DMS 273 treated with DMSO at 0.1 percent for 48 hours (cell line): ENCODE results near the gene EEF1E1.
A peak's percentile ranks its signal among the peaks of the same experiment; 100 is the strongest.
"Not testable (repeated sequence)": the region's sequence is repeated elsewhere in the genome, so short reads cannot be mapped to it uniquely, and the experiment has no call there.

ENCODE experiments used
- DNase-seq: peaks from one replicate; lab custom pipeline; 2025; lab: John Stamatoyannopoulos, UW

Gene EEF1E1

GRCh38 chr6:8063761-8064637 lies 38.3 kb downstream of the EEF1E1 start, which contains the start of gene BLOC1S5:
Gene BLOC1S5, minus strand, starts transcription at chr6:8064389. Its CDS starts 13 bp downstream, at chr6:8064376.
- peak; percentile 94 for DNase-seq

GRCh38 chr6:8061736-8062135 lies 40.6 kb downstream of the EEF1E1 start:
- DNase-seq = no peak

DNA sequence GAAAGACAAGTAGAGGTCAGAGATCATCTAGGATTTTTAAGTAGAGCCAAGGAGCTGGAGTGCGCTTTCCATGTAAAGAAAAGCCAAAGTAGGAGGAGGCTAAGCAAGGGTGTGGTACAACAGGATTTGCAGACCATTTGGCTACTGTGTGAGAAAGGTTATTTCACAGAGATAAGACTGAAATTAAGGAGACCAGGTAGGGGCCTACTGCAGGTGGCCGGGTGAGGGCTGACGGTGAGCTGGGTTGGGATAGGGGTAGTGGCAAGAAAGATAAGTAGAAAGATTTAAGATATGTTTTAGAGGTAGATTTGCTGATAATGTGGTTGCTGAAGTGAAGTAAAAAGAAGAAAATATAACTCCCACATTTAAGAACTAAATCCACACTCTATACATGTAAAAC lies 42.0 kb downstream of the EEF1E1 start:
- DNase-seq = no peak

- no peak for DNase-seq
Observed at GRCh38 chr6:8059129-8059528, 43.2 kb downstream of the EEF1E1 start.

DNA sequence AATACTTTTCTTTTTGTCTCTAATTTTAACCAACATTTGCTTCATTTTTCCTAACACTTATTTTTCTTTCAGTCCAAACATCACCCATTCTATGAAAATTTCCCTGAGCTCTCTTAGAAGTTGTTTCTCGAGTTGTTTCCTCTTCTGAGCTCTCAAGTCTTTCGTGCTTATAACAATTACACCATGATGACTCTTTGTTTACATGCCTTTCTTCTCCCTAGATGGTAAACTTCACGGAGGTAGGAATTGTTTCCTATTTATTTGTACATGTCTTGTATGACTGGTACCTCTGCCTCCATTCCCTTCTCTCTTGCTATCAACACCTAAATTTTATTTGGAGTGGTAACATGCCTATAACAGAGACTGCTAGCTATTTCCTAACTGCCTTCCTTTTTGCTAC lies 44.6 kb downstream of the EEF1E1 start:
- DNase-seq = no peak

DNA sequence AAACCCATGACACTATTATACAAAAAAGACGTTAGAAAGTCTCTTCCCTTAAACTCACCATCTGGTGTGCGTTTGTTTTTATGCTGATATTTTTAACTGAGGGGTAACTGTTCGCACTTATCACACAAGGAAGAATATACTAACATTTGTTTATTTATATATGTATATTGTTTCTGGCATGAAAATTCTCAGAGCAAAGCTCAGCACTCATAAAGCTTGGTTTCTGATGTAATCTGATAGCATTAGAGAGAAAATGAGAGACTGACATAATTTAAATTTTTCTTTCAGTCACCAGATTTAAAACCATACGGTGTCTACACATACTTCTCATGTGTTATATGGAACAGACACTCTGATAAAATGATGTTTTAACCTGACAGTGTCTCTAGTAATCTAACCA lies 45.1 kb downstream of the EEF1E1 start:
- DNase-seq = no peak

DNA sequence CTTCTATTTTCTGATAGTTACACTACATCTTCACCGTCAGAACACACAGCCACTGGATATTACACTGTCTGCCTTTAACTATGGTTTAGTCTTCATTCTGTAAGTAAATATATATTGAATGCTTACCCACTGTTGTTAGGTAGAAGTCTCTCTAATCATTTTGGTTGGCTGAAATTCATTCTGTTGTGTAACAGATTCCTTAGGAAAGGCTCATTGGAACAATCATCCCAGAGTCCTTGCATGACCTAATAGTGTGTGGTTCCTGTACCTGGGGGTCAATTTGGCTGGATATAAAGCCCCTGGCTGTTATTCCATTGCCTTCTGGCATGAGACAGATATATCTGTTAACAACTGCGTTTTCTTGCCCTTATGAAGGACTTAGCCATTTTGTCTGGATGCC lies 48.1 kb downstream of the EEF1E1 start:
- no peak for DNase-seq

DNA sequence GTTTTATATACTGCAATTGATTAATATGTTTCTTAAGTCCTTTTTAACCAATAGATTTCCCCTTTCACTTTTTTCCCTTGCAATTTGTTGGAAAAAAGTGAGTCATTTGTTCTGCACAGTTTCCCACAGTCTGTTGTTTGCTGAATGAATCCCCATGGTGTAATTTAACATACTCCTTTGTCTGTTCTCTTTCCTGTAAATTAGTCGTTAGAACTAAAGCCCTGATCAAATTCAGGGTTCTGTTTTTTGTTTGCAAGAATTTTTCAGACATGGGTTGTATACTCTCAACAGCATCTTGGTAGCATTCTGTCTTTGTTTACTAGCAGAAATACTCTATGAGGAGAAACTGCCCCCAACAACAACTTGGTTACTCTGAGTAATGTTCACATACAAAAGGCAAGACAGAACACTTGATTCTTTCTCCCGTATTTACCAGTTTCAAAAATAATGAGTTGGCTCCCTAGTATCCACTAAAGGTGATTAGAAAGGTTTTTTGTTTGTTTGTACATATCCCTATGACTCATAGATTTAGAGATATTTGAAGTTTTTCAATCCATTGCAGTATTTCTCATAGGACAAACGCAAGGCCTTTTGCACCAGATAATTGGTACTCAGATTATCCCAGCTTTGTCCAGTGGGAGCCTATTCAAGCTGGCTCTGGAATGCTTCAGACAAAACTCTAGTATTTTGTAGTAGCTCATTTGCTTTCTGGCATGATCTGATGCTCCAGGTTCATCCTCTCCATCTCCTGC lies 54.6 kb downstream of the EEF1E1 start:
- DNase-seq = no peak

DNA sequence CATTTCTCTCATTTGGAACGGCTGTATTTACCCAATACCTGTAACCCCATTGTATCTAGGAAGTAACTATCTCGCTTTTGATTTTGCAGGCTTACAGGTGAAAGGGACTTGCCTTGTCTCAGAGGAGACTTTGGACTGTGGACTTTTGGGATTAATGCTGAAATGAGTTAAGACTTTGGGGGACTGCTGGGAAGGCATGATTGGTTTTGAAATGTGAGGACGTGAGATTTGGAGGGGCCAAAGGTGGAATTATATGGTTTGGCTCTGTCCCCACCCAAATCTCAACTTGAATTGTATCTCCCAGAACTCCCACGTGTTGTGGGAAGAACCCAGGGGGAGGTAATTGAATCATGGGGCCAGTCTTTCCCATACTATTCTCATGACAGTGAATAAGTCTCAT lies 56.6 kb downstream of the EEF1E1 start:
- DNase-seq = not testable (repeated sequence)

DNA sequence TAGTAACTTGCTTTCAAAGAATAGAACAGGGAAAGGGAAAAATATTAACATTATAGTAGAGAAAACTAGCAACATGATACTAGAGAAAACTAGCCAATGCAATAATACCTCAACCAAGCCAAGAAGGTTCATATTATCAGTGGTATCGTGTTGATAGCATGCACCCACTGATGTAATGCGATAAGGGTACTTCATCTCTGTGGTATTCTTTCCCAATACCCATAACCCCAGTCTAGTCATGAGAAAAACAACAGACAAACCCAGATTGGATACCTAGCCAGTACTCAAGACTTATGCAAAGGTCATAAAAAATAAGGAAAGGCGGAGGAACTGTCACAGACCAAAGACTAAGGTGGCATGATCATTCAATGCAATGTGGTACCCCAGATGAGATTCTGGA lies 59.1 kb downstream of the EEF1E1 start:
- no peak for DNase-seq

GRCh38 chr6:8041913-8042583 lies 60.3 kb downstream of the EEF1E1 start:
- no peak for DNase-seq

GRCh38 chr6:8034107-8034506 lies 68.2 kb downstream of the EEF1E1 start:
- not testable (repeated sequence) for DNase-seq

GRCh38 chr6:8030920-8031319 lies 71.4 kb downstream of the EEF1E1 start:
- no peak for DNase-seq
